Mucosa of descending colon (tissue), 3 donors: ENCODE results near the gene COMMD1. TPM values are rescaled to one million over a fixed set of nuclear protein-coding genes. Genes with fewer than 3 reads are reported as not detected.

Experiments
- ATAC-seq: fragments of 200-7000 bp; cut with Tn5 transposase; one replicate; pipeline ENCODE4 v1.9.1; 2020; ENCODE audit warnings: mild to moderate bottlenecking, moderate library complexity
- DNase-seq, 3 donors: peaks; one replicate each; pipeline ENCODE4 v3.0.0-alpha.2; 2020
- H3K36me3 ChIP-seq: fragments of 200-600 bp; one replicate; pipeline ENCODE4 v1.8.0; 2021; ENCODE audit warnings: low read depth, mild to moderate bottlenecking
- H3K4me1 ChIP-seq: fragments of 200-600 bp; one replicate; pipeline ENCODE4 v1.8.0; 2021; ENCODE audit warnings: low read depth, mild to moderate bottlenecking
- H3K4me3 ChIP-seq: fragments of 200-600 bp; one replicate; pipeline ENCODE4 v1.8.0; 2021; ENCODE audit warnings: mild to moderate bottlenecking
- H3K9me3 ChIP-seq: fragments of 200-600 bp; one replicate; pipeline ENCODE4 v1.8.0; 2021; ENCODE audit warnings: mild to moderate bottlenecking
- intact Hi-C, 2 donors: fragments of 100-400 bp; cut with DNase I in 1 of 2; cut with micrococcal nuclease in 1 of 2; formaldehyde crosslinking; loops; one replicate each; pipeline versions ENCODE4 v1.11.0 to v1.11.1; 2022; cut with DNase I, micrococcal nuclease
- total RNA-seq, 3 donors: library from RNA; stranded (reverse); fragmentation: NEBNext Ultra II Directional in 2 of 3; extraction: Animal tissue kit (Norgen Biotek cat#: 25700) in 2 of 3; gene quantifications; one replicate each; pipeline versions ENCODE4 v1.2.1 to v1.2.4, GENCODE V29; 2021 to 2023
- TF ChIP-seq, protein P1 (sequence below): fragments of 200-600 bp; IDR thresholded peaks from one replicate; pipeline ENCODE4 v1.8.0; 2022; ENCODE audit warnings: antibody characterized with exemption, mild to moderate bottlenecking
- donor health status: DM: no; HTN: no; CAD: no; lungs with moderate emphysema.
- donor health status: DM: no; HTN: no; CAD: no.
- donor health status: DM: no; HTN: yes; CAD: no.

COMMD1 gene
- total RNA-seq, 3 donors from 2014 or later: 21.5 to 33.5 (median 24.8) TPM

DNA sequence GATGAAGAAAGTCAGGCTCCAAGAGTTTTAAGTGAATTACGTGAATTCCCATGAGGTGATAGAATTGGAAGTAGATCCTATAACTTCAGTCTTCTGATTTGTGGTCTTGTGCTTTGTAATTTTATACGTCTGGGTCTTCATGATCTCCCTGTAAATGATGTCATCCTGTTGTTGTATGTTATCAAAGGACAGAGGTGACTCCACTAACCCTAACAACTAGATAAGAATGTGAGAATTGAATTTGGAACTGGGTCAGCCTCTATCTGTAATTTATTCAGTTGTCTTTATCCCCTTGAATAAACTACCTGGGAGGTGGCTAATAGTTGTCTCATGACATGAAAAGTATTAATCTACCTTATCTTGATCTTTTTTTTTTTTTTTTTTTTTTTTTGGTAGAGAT is 204.1 kb downstream of the COMMD1 start:
- no peak overlapping the region for H3K4me3 ChIP-seq
- ATAC-seq: no peak
- H3K9me3 ChIP-seq: no peaks in the 10 kb centered on the region
- intact Hi-C loops: no loop called here
- H3K4me1 ChIP-seq: peaks cover 3% of the 10 kb centered on the region
- TF ChIP-seq, protein P1, sequence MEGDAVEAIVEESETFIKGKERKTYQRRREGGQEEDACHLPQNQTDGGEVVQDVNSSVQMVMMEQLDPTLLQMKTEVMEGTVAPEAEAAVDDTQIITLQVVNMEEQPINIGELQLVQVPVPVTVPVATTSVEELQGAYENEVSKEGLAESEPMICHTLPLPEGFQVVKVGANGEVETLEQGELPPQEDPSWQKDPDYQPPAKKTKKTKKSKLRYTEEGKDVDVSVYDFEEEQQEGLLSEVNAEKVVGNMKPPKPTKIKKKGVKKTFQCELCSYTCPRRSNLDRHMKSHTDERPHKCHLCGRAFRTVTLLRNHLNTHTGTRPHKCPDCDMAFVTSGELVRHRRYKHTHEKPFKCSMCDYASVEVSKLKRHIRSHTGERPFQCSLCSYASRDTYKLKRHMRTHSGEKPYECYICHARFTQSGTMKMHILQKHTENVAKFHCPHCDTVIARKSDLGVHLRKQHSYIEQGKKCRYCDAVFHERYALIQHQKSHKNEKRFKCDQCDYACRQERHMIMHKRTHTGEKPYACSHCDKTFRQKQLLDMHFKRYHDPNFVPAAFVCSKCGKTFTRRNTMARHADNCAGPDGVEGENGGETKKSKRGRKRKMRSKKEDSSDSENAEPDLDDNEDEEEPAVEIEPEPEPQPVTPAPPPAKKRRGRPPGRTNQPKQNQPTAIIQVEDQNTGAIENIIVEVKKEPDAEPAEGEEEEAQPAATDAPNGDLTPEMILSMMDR: no peak
- no peak for DNase-seq
- no peaks in the 10 kb centered on the region for H3K36me3 ChIP-seq

- Histone ChIP-seq H3K4me3 (no peak overlapping the region), H3K36me3 (no peaks in the 10 kb centered on the region), H3K9me3 (no peaks in the 10 kb centered on the region), H3K4me1 (peaks cover 3% of the 10 kb centered on the region)
- TF ChIP-seq, protein P1: no peak
- ATAC-seq (peak; percentile 24), DNase-seq (no peak)
- intact Hi-C loops: no loop called here
These were observed 205.0 kb downstream of the COMMD1 start for GRCh38 chr2:62110415-62111025.

DNA sequence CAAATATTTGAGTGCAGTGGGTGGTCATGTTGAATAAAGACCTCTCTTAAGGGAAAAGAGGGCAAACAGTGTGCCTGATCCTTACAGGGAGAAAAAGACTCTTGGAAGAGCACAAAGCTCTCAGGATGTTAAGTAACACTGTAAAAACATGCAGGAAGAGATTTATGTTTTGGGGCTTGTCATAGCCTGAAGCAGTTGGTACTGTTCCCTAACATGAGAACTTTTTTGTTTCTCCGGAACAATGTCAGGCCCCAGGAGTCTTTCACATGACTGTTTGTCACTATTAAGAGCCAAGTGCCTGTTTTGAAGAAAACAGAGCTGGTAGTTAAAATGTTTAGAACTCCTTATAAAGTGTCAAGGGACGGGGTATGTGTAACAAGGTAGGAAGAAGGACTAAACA is 206.7 kb downstream of the COMMD1 start:
- Histone ChIP-seq H3K9me3 (no peaks in the 10 kb centered on the region), H3K4me1 (peaks cover 3% of the 10 kb centered on the region), H3K4me3 (no peak overlapping the region), H3K36me3 (no peaks in the 10 kb centered on the region)
- TF ChIP-seq, protein P1: no peak
- no peak for DNase-seq
- intact Hi-C loops: no loop called here
- no peak for ATAC-seq

- DNase-seq (no peak), ATAC-seq (no peak)
- intact Hi-C loops: no loop called here
These were observed 209.1 kb downstream of the COMMD1 start for GRCh38 chr2:62114564-62114963.

GRCh38 chr2:62116983-62117382 is 211.5 kb downstream of the COMMD1 start:
- no peaks in the 10 kb centered on the region for H3K4me1 ChIP-seq
- ATAC-seq (no peak), DNase-seq (no peak)
- H3K9me3 ChIP-seq: no peaks in the 10 kb centered on the region
- intact Hi-C loops: no loop called here
- no peaks in the 10 kb centered on the region for H3K36me3 ChIP-seq
- no peak overlapping the region for H3K4me3 ChIP-seq
- TF ChIP-seq, protein P1: no peak

More at GRCh38 chr2:62114564-62114963, 209.1 kb downstream of the COMMD1 start:
- Histone ChIP-seq H3K9me3 (no peaks in the 10 kb centered on the region), H3K36me3 (no peaks in the 10 kb centered on the region), H3K4me3 (no peak overlapping the region), H3K4me1 (peaks cover 3% of the 10 kb centered on the region)
- TF ChIP-seq, protein P1: no peak

DNA sequence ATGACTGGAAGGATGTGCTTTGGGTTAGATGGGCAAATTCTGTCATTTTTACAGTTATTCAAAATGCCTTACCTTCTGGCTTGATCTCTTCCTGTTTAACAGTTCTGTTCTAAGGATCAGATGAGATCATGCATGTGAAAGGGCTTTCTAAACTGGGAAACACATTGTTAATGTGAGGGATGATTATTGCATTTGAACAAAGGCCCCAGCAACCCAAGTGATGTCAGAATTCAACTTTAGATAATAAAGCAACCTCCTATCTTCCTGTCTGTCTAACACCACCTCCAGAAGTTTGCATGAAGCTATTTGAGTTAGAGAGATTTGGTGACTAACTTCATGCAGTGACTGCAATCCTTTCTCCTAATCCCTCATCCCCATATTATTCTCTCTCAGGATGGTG is 212.7 kb downstream of the COMMD1 start:
- H3K4me1 ChIP-seq: no peaks in the 10 kb centered on the region
- TF ChIP-seq, protein P1: no peak
- no peak overlapping the region for H3K4me3 ChIP-seq
- intact Hi-C loops: no loop called here
- DNase-seq (no peak), ATAC-seq (no peak)
- no peaks in the 10 kb centered on the region for H3K36me3 ChIP-seq
- H3K9me3 ChIP-seq: no peaks in the 10 kb centered on the region
